HG03520 (cell line): ENCODE data around the gene CGB5.
"Not testable (repeated sequence)": the region's sequence is repeated elsewhere in the genome, so short reads cannot be mapped to it uniquely, and the experiment has no call there.

Experiments
- ATAC-seq: cut with Tn5 transposase; IDR thresholded peaks from one replicate; pipeline ENCODE4 v1.9.1; 2021; ENCODE audit warnings: mild to moderate bottlenecking, moderate library complexity; ENCODE audit not compliant: unreplicated experiment

CGB5 gene

GRCh38 chr19:49056902-49057596 lies 13.4 kb downstream of the CGB5 start:
- not testable (repeated sequence) for ATAC-seq

- ATAC-seq = no peak
These were observed 14.1 kb downstream of the CGB5 start, which contains the start of gene CGB7 for GRCh38 chr19:49057636-49058234. TSS of gene CGB7 (minus strand) at chr19:49057749. CDS start at chr19:49055375, 2,374 bp downstream.

- no peak for ATAC-seq
These were observed 14.9 kb downstream of the CGB5 start for GRCh38 chr19:49058562-49058961.

- ATAC-seq = no peak
These were observed 15.4 kb downstream of the CGB5 start for GRCh38 chr19:49059053-49059452.

- ATAC-seq = no peak
These were observed 17.4 kb downstream of the CGB5 start for GRCh38 chr19:49061000-49061399.

GRCh38 chr19:49061445-49061844 lies 17.8 kb downstream of the CGB5 start:
- ATAC-seq = no peak

GRCh38 chr19:49064029-49064629 lies 20.5 kb downstream of the CGB5 start:
- ATAC-seq = no peak

GRCh38 chr19:49064768-49065611 lies 21.3 kb downstream of the CGB5 start, which contains the start of gene NTF4:
TSS of gene NTF4 (minus strand) at chr19:49064818. CDS start at chr19:49061997, 2,821 bp downstream.
- ATAC-seq = no peak

GRCh38 chr19:49065905-49066512 lies 22.4 kb downstream of the CGB5 start:
- no peak for ATAC-seq

GRCh38 chr19:49067554-49067953 lies 23.9 kb downstream of the CGB5 start:
- no peak for ATAC-seq

GRCh38 chr19:49069026-49069425 lies 25.4 kb downstream of the CGB5 start:
- ATAC-seq = no peak

- ATAC-seq = no peak
These were observed 26.8 kb downstream of the CGB5 start for GRCh38 chr19:49070416-49070815.

GRCh38 chr19:49071860-49072547 lies 28.4 kb downstream of the CGB5 start:
- no peak for ATAC-seq

GRCh38 chr19:49073514-49074378 lies 30.1 kb downstream of the CGB5 start:
- no peak for ATAC-seq

GRCh38 chr19:49074869-49075268 lies 31.2 kb downstream of the CGB5 start:
- not testable (repeated sequence) for ATAC-seq

- no peak for ATAC-seq
These were observed 36.7 kb downstream of the CGB5 start for GRCh38 chr19:49080392-49080791.

- no peak for ATAC-seq
These were observed 37.6 kb downstream of the CGB5 start for GRCh38 chr19:49081273-49081672.

- ATAC-seq = no peak
These were observed 40.8 kb downstream of the CGB5 start for GRCh38 chr19:49084206-49085019.
